HEK293T (cell line): Measurements from ENCODE around the gene HAL.

Source experiments
- ELF4 ChIP-seq: fragments of 450-650 bp; IDR thresholded peaks from 2 replicates; pipeline ENCODE4 v1.6.1; 2017; ENCODE audit warnings: antibody characterized with exemption
- FOXM1 ChIP-seq: fragments of 450-650 bp; IDR thresholded peaks from 2 replicates; pipeline ENCODE4 v1.6.1; 2017; ENCODE audit warnings: mild to moderate bottlenecking, borderline replicate concordance
- HDGF ChIP-seq: fragments of 450-650 bp; IDR thresholded peaks from 2 replicates; pipeline ENCODE4 v1.6.1; 2017; ENCODE audit warnings: antibody characterized with exemption, borderline replicate concordance
- NFRKB ChIP-seq: fragments of 450-650 bp; IDR thresholded peaks from 2 replicates; pipeline ENCODE4 v1.6.1; 2016; ENCODE audit warnings: mild to moderate bottlenecking, moderate library complexity
- SP1 ChIP-seq: fragments of 450-650 bp; IDR thresholded peaks from 2 replicates; pipeline ENCODE4 v1.6.1; 2017
- SUZ12 ChIP-seq: fragments of 450-650 bp; IDR thresholded peaks from 2 replicates; pipeline ENCODE4 v1.6.1; 2016; ENCODE audit warnings: mild to moderate bottlenecking
- TF ChIP-seq, protein P1 (sequence below): fragments of 450-650 bp; IDR thresholded peaks from 2 replicates; pipeline ENCODE4 v1.6.1; 2016

- no peak for TF ChIP-seq SUZ12
- TF ChIP-seq, protein P1, sequence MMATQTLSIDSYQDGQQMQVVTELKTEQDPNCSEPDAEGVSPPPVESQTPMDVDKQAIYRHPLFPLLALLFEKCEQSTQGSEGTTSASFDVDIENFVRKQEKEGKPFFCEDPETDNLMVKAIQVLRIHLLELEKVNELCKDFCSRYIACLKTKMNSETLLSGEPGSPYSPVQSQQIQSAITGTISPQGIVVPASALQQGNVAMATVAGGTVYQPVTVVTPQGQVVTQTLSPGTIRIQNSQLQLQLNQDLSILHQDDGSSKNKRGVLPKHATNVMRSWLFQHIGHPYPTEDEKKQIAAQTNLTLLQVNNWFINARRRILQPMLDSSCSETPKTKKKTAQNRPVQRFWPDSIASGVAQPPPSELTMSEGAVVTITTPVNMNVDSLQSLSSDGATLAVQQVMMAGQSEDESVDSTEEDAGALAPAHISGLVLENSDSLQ, result no peak
- TF ChIP-seq NFRKB, result no peak
- no peak for TF ChIP-seq HDGF
- TF ChIP-seq FOXM1, result no peak
- TF ChIP-seq SP1, result no peak
- no peak for TF ChIP-seq ELF4
These were observed 37.6 kb upstream of the HAL start for GRCh38 chr12:96033549-96034389.
